Spleen (tissue), 7 donors: ENCODE results near the gene CDKL1.

Source experiments
- CTCF ChIP-seq, 11 experiments: fragments of 200-600 bp in 7 of 11; fragments of 450-650 bp in 4 of 11; sonication (generic) in 4 of 11; IDR thresholded peaks in 8 of 11; conservative IDR thresholded peaks in 3 of 11; 1 replicate in 7 of 11; 2 replicates in 4 of 11; pipeline versions ENCODE4 v1.4.0 to v1.8.0; 2016 to 2021; ENCODE audit warnings: antibody characterized with exemption in 11 of 11, inconsistent platforms in 4 of 11, mild to moderate bottlenecking in 1 of 11
- POLR2A ChIP-seq, 3 donors: fragments of 450-650 bp; IDR thresholded peaks; one replicate each; pipeline ENCODE4 v1.5.1; 2017; ENCODE audit warnings: antibody characterized with exemption in 3 of 3, mild to moderate bottlenecking in 1 of 3
- donor health status: DM: no; HTN: no; CAD: no; lungs with moderate emphysema.
- donor health status: DM: no; HTN: no; CAD: no.
- donor health status: DM: no; HTN: no; CAD: no.

DNA sequence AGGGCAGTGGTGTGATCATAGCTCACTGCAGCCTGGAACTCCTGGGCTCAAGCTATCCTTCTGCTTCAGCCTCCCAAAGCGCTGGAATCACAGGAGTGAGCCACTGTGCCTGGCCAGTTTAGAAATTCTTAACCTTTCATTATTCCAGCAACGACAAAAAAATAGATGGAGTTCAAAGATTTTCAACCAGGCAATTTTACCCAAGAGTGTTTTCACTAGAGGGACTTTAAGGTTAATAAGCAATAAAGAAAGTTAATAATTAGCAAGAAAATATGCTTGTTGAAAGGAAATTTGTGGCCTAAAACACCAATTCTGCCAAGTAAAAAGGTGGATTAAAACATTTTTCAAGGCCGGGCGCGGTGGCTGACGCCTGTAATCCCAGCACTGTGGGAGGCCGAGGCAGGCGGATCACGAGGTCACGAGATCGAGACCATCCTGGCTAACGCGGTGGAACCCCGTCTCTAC lies 14.8 kb downstream of the CDKL1 start:
- TF ChIP-seq CTCF (IDR thresholded peaks at IDR 0.05 in 8 of 11, conservative IDR thresholded peaks at IDR 0.05 in 3 of 11) (no peak), POLR2A (IDR thresholded peaks at IDR 0.05) (no peak)
